ENCODE results near the gene CNOT3. TPM values are rescaled to one million over a fixed set of nuclear protein-coding genes. Genes with fewer than 3 reads are reported as not detected.

Gene CNOT3
- total RNA-seq, 4 donors from 2014 or later, result 18.0 to 27.9 (median 18.7) TPM

DNA sequence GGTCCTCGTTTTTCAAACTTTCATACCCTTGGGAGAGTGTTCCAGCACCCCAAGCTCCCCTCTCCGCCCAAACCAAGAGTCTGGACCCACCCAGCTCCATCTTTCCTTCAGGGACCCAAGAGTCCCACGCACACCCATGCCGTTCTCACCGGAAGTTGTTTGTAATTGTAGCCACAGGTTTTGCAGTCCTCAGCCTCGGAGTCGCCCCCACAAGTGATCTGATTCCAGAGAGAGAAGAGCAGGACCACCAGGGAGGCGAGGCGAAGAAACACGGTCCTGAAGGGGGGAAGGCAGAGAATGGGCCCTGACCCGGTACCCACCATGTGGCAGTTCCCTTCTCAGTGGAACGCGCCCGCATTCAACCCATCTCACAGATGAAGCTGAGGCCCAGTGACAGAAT, 25.3 kb downstream of the CNOT3 start:
- H3K27ac ChIP-seq, result peak overlapping the region; percentile 3 to 65 (median 62)
- H3K4me1 ChIP-seq, result peaks cover 41 to 58% (median 41%) of the 10 kb centered on the region in 3 donors
- H3K27me3 ChIP-seq, result peaks cover 0 to 23% (median 0%) of the 10 kb centered on the region in 4 donors
- no peak for DNase-seq
- 60 to 72% methylated on average over 6 to 11 of the region's 14 CpGs for WGBS, 2 donors
- intact Hi-C loops (cut with DNase I), result loop anchor here (10.0 kb wide), 1 partner anchor 72 kb away; no protein-coding TSS in a partner anchor
- peaks cover 0 to 3% (median 2%) of the 10 kb centered on the region in 3 donors for H3K36me3 ChIP-seq
- TF ChIP-seq, protein P1, sequence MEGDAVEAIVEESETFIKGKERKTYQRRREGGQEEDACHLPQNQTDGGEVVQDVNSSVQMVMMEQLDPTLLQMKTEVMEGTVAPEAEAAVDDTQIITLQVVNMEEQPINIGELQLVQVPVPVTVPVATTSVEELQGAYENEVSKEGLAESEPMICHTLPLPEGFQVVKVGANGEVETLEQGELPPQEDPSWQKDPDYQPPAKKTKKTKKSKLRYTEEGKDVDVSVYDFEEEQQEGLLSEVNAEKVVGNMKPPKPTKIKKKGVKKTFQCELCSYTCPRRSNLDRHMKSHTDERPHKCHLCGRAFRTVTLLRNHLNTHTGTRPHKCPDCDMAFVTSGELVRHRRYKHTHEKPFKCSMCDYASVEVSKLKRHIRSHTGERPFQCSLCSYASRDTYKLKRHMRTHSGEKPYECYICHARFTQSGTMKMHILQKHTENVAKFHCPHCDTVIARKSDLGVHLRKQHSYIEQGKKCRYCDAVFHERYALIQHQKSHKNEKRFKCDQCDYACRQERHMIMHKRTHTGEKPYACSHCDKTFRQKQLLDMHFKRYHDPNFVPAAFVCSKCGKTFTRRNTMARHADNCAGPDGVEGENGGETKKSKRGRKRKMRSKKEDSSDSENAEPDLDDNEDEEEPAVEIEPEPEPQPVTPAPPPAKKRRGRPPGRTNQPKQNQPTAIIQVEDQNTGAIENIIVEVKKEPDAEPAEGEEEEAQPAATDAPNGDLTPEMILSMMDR (IDR thresholded peaks at IDR 0.05), result no peak
- TF ChIP-seq POLR2A (IDR thresholded peaks at IDR 0.05), result no peak
- H3K4me3 ChIP-seq, result peak overlapping the region in 3 of 4 donors; percentile 48 to 59 (median 50)
- no peaks in the 10 kb centered on the region for H3K9me3 ChIP-seq

DNA sequence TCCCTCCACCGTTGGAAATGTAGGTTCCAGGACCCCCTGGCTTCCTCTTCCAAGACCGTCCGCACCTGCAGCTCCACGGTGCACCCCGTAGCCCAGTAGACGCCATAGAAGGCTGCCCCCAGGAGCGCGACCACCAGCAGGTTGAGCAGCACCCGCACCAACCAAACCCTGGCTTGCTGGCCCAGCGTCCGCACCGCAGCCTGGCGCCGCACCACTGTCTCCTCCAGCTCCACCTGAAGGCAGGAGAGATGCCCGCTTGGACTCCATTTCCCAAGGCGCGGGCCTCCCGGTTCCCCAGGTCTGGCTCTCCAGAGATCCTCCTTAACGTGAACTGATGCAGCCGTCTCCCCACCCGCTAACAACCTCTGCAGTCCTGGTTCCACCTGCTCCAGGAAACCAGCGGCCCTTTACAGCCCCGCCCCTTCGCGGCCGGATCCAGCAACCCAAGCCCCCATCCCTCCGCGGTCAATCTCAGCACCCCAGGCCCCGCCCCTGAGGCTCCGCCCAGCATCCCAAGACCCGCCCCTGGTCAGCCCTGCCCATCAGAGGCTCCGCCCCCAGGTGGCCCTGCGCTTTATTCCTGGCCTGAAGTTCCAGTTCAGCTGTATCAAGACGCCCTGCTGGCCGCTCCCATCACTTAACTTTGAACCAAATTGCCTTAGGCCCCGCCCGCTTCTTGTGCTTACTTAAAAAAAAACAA, 27.0 kb downstream of the CNOT3 start:
- peaks cover 33 to 53% (median 34%) of the 10 kb centered on the region in 3 donors for H3K4me1 ChIP-seq

GRCh38 chr19:54165222-54165621, 27.7 kb downstream of the CNOT3 start:
- intact Hi-C loops (cut with DNase I), result loop anchor here (10.0 kb wide), 1 partner anchor 70 kb away; no protein-coding TSS in a partner anchor
- Histone ChIP-seq H3K27me3 (peaks cover 0 to 23% (median 0%) of the 10 kb centered on the region in 4 donors), H3K4me1 (peaks cover 31 to 50% (median 32%) of the 10 kb centered on the region in 3 donors), H3K4me3 (no peak overlapping the region), H3K36me3 (no peaks in the 10 kb centered on the region), H3K27ac (no peak overlapping the region), H3K9me3 (no peaks in the 10 kb centered on the region)
- 90 to 93% methylated on average over 15 to 25 of the region's 25 CpGs for WGBS, 2 donors
- TF ChIP-seq POLR2A (IDR thresholded peaks at IDR 0.05), result no peak
- TF ChIP-seq, protein P1 (IDR thresholded peaks at IDR 0.05), result no peak
- no peak for DNase-seq

More for the DNA sequence above, 27.0 kb downstream of the CNOT3 start:
- H3K4me3 ChIP-seq, result peak overlapping the region in 1 of 4 donors; percentile 43
- no peaks in the 10 kb centered on the region for H3K9me3 ChIP-seq
- 18 to 30% methylated on average over 11 to 21 of the region's 37 CpGs for WGBS, 2 donors
- no peaks in the 10 kb centered on the region for H3K36me3 ChIP-seq
- DNase-seq, result no peak
- TF ChIP-seq POLR2A (IDR thresholded peaks at IDR 0.05), result peak in 1 of 4 donors; percentile 14
- TF ChIP-seq, protein P1 (IDR thresholded peaks at IDR 0.05), result no peak
- intact Hi-C loops (cut with DNase I), result loop anchor here (10.0 kb wide), 1 partner anchor 70 kb away; no protein-coding TSS in a partner anchor
- no peak overlapping the region for H3K27ac ChIP-seq
- H3K27me3 ChIP-seq, result peaks cover 0 to 23% (median 0%) of the 10 kb centered on the region in 4 donors

- no peak overlapping the region for H3K27ac ChIP-seq
- H3K4me1 ChIP-seq, result peaks cover 16 to 37% (median 17%) of the 10 kb centered on the region in 3 donors
- no peaks in the 10 kb centered on the region for H3K36me3 ChIP-seq
- DNase-seq, result no peak
- TF ChIP-seq, protein P1 (IDR thresholded peaks at IDR 0.05), result peak; percentile 75 to 89 (median 79)
- no peak for TF ChIP-seq POLR2A (IDR thresholded peaks at IDR 0.05)
- H3K27me3 ChIP-seq, result peaks cover 0 to 27% (median 0%) of the 10 kb centered on the region in 4 donors
- 25 to 26% methylated on average over 18 to 23 of the region's 25 CpGs for WGBS, 2 donors
- no peak overlapping the region for H3K4me3 ChIP-seq
- no peaks in the 10 kb centered on the region for H3K9me3 ChIP-seq
- intact Hi-C loops (cut with DNase I), result loop anchor here (10.0 kb wide), 1 partner anchor 66 kb away; no protein-coding TSS in a partner anchor
Measured at GRCh38 chr19:54168174-54168917, 30.8 kb downstream of the CNOT3 start.
